ENCODE data around the gene SLC6A20. TPM values are rescaled to one million over a fixed set of nuclear protein-coding genes. Genes with fewer than 3 reads are reported as not detected.

The SLC6A20 gene
- total RNA-seq, 4 donors from 2014 or later: 62.9 to 106 (median 88.3) TPM; not detected in 1

DNA sequence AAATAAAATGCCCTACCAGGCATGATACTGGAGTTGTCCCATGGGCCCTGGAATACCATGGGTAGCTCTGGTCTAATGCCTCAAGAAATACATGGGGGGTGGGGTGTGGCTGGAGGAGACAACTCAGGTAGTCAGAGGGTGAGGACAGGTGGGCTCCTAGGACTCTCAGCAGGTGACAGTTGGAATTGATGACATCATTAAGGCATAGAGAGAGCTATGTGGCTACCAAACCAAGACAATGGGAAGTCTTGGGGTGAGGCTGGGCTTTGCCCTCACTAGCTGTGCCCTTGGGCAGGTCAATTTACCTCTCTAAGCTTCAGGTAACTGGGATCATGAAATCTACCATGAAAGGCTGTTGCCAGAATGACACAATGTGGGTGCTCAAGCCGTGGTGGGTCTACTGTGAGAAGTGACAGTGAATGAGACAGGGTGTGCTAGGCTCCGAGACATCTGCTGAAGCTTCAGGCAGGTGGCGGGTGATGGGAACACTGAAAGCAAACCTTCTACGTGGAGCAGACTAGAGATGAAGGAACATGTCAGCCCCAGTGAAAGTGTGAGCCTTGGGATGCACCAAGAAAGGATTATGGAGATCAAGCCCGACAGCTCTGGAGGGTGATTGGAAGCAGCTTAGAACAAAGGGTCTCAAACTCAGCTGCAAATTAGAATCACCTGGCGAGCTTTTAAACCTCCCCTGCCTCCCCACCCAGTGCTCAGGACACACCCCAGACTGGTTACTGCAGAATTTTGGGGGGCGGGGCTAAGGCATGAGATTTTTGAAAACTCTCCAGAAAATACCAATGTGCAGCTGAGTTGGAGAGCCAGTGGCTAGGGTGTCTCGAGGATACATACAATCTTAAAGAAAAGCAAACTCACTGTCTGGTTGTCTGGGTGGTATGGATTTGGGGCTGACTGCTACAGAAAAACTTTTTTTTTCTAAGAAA, 21.5 kb downstream of the SLC6A20 start:
- H3K27ac ChIP-seq: peak overlapping the region in 2 of 4 donors; percentile 78 to 81

GRCh38 chr3:45773714-45774449, 22.5 kb downstream of the SLC6A20 start:
- peak overlapping the region in 3 of 4 donors; percentile 18 to 81 (median 78) for H3K27ac ChIP-seq

More for the DNA sequence above, 21.5 kb downstream of the SLC6A20 start:
- H3K4me3 ChIP-seq: no peak overlapping the region
- no peaks in the 10 kb centered on the region for H3K9me3 ChIP-seq
- peak in 1 of 3 donors; percentile 38 for DNase-seq
- peaks cover 0 to 52% (median 0%) of the 10 kb centered on the region in 4 donors for H3K4me1 ChIP-seq
- H3K36me3 ChIP-seq: no peaks in the 10 kb centered on the region
- no peak for TF ChIP-seq POLR2A (IDR thresholded peaks at IDR 0.05)
- no peak for TF ChIP-seq CTCF (IDR thresholded peaks at IDR 0.05)
- no peaks in the 10 kb centered on the region for H3K27me3 ChIP-seq

DNA sequence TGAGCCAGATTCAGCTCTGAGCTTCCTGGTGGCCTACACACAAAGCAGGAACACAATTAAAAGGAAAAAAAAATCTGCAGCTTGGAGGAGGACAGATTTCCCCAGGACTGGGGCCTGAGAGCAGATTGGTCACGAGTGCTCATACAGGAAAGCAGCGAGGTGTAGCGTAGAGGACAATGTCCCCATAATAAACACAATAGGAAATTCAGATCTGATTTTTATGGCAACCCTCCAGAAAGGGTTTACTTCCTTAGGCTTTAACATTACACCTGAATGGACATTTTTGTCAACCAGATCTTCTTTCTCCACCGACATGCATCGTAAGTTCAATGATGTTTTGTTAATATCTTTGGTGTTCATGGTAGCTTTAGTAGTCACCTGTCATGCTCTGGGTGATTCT, 23.3 kb downstream of the SLC6A20 start:
- no peaks in the 10 kb centered on the region for H3K36me3 ChIP-seq
- H3K9me3 ChIP-seq: no peaks in the 10 kb centered on the region
- no peaks in the 10 kb centered on the region for H3K27me3 ChIP-seq
- peak overlapping the region in 3 of 4 donors; percentile 5 to 81 (median 78) for H3K27ac ChIP-seq
- peaks cover 0 to 45% (median 0%) of the 10 kb centered on the region in 4 donors for H3K4me1 ChIP-seq
- DNase-seq: peak in 1 of 3 donors; percentile 50
- no peak overlapping the region for H3K4me3 ChIP-seq
- no peak for TF ChIP-seq CTCF (IDR thresholded peaks at IDR 0.05)

More at GRCh38 chr3:45773714-45774449, 22.5 kb downstream of the SLC6A20 start:
- no peaks in the 10 kb centered on the region for H3K27me3 ChIP-seq
- TF ChIP-seq CTCF (IDR thresholded peaks at IDR 0.05): no peak
- TF ChIP-seq POLR2A (IDR thresholded peaks at IDR 0.05): no peak
- H3K36me3 ChIP-seq: no peaks in the 10 kb centered on the region
- H3K9me3 ChIP-seq: no peaks in the 10 kb centered on the region
- peak in 2 of 3 donors; percentile 61 to 75 for DNase-seq
- H3K4me3 ChIP-seq: no peak overlapping the region
- H3K4me1 ChIP-seq: peaks cover 0 to 45% (median 0%) of the 10 kb centered on the region in 4 donors

DNA sequence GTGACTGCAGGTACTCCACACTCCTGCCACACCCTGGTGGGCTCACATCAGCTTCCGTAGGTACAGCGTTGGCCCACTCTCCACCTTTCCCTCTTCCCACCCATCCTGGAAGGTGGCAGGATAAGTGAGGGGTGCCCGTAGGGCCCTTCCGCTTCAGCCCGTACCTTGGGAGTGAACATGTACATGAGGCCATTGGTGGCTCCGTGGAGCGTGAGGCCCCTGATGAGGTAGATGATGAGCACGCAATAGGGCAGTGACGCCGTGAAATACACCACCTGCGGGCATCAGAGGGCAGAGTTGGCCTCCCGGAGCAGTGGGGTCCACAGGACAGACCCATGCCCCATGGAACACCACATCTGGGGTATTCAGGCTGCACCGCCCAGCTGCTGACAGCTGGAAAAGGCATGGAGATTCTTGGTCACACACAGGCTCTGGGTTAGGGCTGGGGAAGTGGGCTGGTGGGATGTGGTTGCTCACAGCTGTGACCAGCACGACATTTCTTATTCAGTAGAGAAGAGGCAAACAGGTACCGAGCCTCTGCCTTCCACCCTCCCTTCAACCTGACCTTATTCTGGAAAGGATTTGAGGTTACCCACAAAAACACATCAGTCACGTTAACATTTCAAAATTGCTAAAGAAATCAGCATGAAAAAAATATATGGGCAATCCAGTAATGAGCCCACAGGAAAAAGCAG, 23.8 kb downstream of the SLC6A20 start:
- no peaks in the 10 kb centered on the region for H3K9me3 ChIP-seq
- no peaks in the 10 kb centered on the region for H3K27me3 ChIP-seq
- H3K4me3 ChIP-seq: no peak overlapping the region
- DNase-seq: peak in 2 of 3 donors; percentile 44
- peak overlapping the region in 3 of 4 donors; percentile 5 to 81 (median 78) for H3K27ac ChIP-seq
- TF ChIP-seq CTCF (IDR thresholded peaks at IDR 0.05): no peak
- TF ChIP-seq POLR2A (IDR thresholded peaks at IDR 0.05): no peak
- H3K4me1 ChIP-seq: peaks cover 0 to 45% (median 0%) of the 10 kb centered on the region in 4 donors
- no peaks in the 10 kb centered on the region for H3K36me3 ChIP-seq

DNA sequence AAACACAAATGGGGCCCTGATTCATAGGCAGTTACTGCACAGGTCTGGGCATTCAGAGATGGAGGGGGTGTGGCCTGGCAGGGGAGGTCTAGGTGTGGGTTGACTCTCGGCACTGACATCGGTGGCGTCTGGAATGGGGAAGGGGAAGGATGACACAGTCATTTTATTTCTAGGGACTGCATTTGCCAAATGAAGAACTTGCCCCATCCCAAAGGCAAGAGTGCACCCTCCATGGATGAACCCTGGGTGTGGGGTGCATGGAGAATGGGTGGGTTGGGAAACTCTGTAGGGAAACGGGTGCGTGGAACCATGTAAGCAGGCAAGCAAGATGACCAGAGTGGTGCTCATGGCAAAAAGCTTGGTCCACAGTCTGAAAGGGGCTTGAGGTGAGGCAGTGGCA, 24.5 kb downstream of the SLC6A20 start:
- H3K4me1 ChIP-seq: peaks cover 0 to 39% (median 0%) of the 10 kb centered on the region in 4 donors
- TF ChIP-seq POLR2A (IDR thresholded peaks at IDR 0.05) (no peak), CTCF (IDR thresholded peaks at IDR 0.05) (no peak)
- H3K27me3 ChIP-seq: no peaks in the 10 kb centered on the region
- no peak overlapping the region for H3K27ac ChIP-seq
- H3K4me3 ChIP-seq: no peak overlapping the region
- no peaks in the 10 kb centered on the region for H3K9me3 ChIP-seq
- H3K36me3 ChIP-seq: no peaks in the 10 kb centered on the region
- DNase-seq: peak in 1 of 3 donors; percentile 34

Measured in Peyer's patch (tissue), 4 donors.